ENCODE results near the gene RNASEH2B. TPM values are rescaled to one million over a fixed set of nuclear protein-coding genes. Genes with fewer than 3 reads are reported as not detected.

RNASEH2B gene
- total and polyA plus RNA-seq, 9 of the 15 experiments (the other 6 are each of a cell fraction or from before 2014, with no cell fraction given), result 26.3 to 109 (median 62.5) TPM

DNA sequence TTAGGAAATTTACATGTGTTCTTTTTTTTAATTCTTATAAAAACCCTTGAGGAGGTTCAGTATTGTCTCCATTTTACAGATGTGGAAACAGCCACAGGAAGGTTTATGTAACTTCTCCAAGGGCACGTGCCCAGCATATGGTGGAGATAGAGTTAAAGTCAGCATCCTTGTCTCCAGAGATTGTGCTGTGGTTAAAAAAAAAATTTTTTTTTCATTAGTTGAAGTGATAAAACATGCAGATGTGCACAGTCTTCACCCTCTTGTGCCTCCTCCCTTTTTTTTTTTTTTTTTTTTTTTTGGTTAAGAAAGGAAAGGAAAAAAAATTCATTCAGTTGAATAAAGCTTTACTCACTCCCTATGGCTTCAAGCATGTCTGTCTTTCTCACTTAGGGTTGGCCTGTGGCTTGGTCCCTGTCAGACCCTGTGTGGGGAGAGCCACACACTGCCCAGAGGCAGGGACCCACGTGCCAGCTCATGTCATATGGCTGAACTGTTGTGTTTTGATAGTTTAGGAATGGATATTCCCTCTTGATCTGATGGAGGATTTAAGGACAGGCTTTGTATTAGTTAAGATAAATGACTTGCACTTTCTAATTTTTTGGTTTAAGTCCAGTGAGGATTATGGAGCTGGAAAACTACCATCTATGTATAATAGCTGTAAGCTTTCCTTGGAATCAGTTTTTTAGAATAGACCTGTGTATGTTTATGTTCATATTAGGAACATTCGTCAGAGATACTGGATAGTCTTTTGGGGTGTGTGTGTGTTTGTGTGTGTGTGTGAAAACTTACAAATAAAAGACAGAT is 19.3 kb downstream of the RNASEH2B start (continued):
- TF ChIP-seq, protein P1, sequence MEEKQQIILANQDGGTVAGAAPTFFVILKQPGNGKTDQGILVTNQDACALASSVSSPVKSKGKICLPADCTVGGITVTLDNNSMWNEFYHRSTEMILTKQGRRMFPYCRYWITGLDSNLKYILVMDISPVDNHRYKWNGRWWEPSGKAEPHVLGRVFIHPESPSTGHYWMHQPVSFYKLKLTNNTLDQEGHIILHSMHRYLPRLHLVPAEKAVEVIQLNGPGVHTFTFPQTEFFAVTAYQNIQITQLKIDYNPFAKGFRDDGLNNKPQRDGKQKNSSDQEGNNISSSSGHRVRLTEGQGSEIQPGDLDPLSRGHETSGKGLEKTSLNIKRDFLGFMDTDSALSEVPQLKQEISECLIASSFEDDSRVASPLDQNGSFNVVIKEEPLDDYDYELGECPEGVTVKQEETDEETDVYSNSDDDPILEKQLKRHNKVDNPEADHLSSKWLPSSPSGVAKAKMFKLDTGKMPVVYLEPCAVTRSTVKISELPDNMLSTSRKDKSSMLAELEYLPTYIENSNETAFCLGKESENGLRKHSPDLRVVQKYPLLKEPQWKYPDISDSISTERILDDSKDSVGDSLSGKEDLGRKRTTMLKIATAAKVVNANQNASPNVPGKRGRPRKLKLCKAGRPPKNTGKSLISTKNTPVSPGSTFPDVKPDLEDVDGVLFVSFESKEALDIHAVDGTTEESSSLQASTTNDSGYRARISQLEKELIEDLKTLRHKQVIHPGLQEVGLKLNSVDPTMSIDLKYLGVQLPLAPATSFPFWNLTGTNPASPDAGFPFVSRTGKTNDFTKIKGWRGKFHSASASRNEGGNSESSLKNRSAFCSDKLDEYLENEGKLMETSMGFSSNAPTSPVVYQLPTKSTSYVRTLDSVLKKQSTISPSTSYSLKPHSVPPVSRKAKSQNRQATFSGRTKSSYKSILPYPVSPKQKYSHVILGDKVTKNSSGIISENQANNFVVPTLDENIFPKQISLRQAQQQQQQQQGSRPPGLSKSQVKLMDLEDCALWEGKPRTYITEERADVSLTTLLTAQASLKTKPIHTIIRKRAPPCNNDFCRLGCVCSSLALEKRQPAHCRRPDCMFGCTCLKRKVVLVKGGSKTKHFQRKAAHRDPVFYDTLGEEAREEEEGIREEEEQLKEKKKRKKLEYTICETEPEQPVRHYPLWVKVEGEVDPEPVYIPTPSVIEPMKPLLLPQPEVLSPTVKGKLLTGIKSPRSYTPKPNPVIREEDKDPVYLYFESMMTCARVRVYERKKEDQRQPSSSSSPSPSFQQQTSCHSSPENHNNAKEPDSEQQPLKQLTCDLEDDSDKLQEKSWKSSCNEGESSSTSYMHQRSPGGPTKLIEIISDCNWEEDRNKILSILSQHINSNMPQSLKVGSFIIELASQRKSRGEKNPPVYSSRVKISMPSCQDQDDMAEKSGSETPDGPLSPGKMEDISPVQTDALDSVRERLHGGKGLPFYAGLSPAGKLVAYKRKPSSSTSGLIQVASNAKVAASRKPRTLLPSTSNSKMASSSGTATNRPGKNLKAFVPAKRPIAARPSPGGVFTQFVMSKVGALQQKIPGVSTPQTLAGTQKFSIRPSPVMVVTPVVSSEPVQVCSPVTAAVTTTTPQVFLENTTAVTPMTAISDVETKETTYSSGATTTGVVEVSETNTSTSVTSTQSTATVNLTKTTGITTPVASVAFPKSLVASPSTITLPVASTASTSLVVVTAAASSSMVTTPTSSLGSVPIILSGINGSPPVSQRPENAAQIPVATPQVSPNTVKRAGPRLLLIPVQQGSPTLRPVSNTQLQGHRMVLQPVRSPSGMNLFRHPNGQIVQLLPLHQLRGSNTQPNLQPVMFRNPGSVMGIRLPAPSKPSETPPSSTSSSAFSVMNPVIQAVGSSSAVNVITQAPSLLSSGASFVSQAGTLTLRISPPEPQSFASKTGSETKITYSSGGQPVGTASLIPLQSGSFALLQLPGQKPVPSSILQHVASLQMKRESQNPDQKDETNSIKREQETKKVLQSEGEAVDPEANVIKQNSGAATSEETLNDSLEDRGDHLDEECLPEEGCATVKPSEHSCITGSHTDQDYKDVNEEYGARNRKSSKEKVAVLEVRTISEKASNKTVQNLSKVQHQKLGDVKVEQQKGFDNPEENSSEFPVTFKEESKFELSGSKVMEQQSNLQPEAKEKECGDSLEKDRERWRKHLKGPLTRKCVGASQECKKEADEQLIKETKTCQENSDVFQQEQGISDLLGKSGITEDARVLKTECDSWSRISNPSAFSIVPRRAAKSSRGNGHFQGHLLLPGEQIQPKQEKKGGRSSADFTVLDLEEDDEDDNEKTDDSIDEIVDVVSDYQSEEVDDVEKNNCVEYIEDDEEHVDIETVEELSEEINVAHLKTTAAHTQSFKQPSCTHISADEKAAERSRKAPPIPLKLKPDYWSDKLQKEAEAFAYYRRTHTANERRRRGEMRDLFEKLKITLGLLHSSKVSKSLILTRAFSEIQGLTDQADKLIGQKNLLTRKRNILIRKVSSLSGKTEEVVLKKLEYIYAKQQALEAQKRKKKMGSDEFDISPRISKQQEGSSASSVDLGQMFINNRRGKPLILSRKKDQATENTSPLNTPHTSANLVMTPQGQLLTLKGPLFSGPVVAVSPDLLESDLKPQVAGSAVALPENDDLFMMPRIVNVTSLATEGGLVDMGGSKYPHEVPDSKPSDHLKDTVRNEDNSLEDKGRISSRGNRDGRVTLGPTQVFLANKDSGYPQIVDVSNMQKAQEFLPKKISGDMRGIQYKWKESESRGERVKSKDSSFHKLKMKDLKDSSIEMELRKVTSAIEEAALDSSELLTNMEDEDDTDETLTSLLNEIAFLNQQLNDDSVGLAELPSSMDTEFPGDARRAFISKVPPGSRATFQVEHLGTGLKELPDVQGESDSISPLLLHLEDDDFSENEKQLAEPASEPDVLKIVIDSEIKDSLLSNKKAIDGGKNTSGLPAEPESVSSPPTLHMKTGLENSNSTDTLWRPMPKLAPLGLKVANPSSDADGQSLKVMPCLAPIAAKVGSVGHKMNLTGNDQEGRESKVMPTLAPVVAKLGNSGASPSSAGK (IDR thresholded peaks at IDR 0.05), result no peak; the same call in 1 of the 2 replicates
- no peak for TF ChIP-seq ADNP (tag; IDR thresholded peaks at IDR 0.05)
- peak; percentile 81 for TF ChIP-seq BHLHE40 (IDR thresholded peaks at IDR 0.05; ENCODE audit: low read length)
- TF ChIP-seq, protein P2, sequence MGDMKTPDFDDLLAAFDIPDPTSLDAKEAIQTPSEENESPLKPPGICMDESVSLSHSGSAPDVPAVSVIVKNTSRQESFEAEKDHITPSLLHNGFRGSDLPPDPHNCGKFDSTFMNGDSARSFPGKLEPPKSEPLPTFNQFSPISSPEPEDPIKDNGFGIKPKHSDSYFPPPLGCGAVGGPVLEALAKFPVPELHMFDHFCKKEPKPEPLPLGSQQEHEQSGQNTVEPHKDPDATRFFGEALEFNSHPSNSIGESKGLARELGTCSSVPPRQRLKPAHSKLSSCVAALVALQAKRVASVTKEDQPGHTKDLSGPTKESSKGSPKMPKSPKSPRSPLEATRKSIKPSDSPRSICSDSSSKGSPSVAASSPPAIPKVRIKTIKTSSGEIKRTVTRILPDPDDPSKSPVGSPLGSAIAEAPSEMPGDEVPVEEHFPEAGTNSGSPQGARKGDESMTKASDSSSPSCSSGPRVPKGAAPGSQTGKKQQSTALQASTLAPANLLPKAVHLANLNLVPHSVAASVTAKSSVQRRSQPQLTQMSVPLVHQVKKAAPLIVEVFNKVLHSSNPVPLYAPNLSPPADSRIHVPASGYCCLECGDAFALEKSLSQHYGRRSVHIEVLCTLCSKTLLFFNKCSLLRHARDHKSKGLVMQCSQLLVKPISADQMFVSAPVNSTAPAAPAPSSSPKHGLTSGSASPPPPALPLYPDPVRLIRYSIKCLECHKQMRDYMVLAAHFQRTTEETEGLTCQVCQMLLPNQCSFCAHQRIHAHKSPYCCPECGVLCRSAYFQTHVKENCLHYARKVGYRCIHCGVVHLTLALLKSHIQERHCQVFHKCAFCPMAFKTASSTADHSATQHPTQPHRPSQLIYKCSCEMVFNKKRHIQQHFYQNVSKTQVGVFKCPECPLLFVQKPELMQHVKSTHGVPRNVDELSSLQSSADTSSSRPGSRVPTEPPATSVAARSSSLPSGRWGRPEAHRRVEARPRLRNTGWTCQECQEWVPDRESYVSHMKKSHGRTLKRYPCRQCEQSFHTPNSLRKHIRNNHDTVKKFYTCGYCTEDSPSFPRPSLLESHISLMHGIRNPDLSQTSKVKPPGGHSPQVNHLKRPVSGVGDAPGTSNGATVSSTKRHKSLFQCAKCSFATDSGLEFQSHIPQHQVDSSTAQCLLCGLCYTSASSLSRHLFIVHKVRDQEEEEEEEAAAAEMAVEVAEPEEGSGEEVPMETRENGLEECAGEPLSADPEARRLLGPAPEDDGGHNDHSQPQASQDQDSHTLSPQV (IDR thresholded peaks at IDR 0.05), result no peak
- no peak; the same call in 1 of the 2 replicates for TF ChIP-seq CBFA2T3 (IDR thresholded peaks at IDR 0.05)
- peak; percentile 58 for TF ChIP-seq MAFG (tag; conservative IDR thresholded peaks at IDR 0.05)
- TF ChIP-seq, protein P3, sequence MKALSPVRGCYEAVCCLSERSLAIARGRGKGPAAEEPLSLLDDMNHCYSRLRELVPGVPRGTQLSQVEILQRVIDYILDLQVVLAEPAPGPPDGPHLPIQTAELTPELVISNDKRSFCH (CRISPR knock-in tag; IDR thresholded peaks at IDR 0.05), result no peak
- TF ChIP-seq, protein P3 (tag; IDR thresholded peaks at IDR 0.05), result no peak
- TF ChIP-seq, protein P4, sequence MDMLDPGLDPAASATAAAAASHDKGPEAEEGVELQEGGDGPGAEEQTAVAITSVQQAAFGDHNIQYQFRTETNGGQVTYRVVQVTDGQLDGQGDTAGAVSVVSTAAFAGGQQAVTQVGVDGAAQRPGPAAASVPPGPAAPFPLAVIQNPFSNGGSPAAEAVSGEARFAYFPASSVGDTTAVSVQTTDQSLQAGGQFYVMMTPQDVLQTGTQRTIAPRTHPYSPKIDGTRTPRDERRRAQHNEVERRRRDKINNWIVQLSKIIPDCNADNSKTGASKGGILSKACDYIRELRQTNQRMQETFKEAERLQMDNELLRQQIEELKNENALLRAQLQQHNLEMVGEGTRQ (CRISPR knock-in tag; IDR thresholded peaks at IDR 0.05), result 0 out of 2 replicates have a peak, but pooled peaks have one; percentile 16
- TF ChIP-seq BRF1 (IDR thresholded peaks at IDR 0.05; ENCODE audit: borderline replicate concordance, extremely low read depth, insufficient read length), result no peak

Measured in K562 (cell line).